Activated CD4-positive, alpha-beta T cell treated with anti-CD3 and anti-CD28 coated beads, Interleukin-2, amount 50 U/mL, for 4 hours (primary cell): ENCODE measurements around the gene PTPRG.
"Not testable (repeated sequence)": the region's sequence is repeated elsewhere in the genome, so short reads cannot be mapped to it uniquely, and the experiment has no call there.

Experiments used
- DNase-seq, 2 experiments: peaks; one replicate each; pipeline ENCODE4 v3.0.0-alpha.2; 2020

The PTPRG gene

GRCh38 chr3:61687663-61688306, 126.4 kb downstream of the PTPRG start:
- no peak for DNase-seq

GRCh38 chr3:61688307-61688984, 127.1 kb downstream of the PTPRG start:
- no peak for DNase-seq

- DNase-seq, result no peak
These were observed 128.6 kb downstream of the PTPRG start for GRCh38 chr3:61690016-61690415.

GRCh38 chr3:61691466-61691865, 130.1 kb downstream of the PTPRG start:
- no peak for DNase-seq

GRCh38 chr3:61697301-61697700, 135.9 kb downstream of the PTPRG start:
- DNase-seq, result no peak

GRCh38 chr3:61698278-61699072, 137.1 kb downstream of the PTPRG start:
- not testable (repeated sequence) for DNase-seq

- DNase-seq, result no peak
These were observed 138.3 kb downstream of the PTPRG start for GRCh38 chr3:61699622-61700021.

GRCh38 chr3:61701011-61701410, 139.6 kb downstream of the PTPRG start:
- no peak for DNase-seq

GRCh38 chr3:61702453-61702852, 141.1 kb downstream of the PTPRG start:
- DNase-seq, result no peak

GRCh38 chr3:61704807-61705206, 143.4 kb downstream of the PTPRG start:
- DNase-seq, result no peak

GRCh38 chr3:61707492-61707891, 146.1 kb downstream of the PTPRG start:
- DNase-seq, result no peak

GRCh38 chr3:61710920-61711319, 149.5 kb downstream of the PTPRG start:
- not testable (repeated sequence) for DNase-seq

GRCh38 chr3:61714225-61714624, 152.9 kb downstream of the PTPRG start:
- DNase-seq, result no peak

GRCh38 chr3:61715886-61716527, 154.6 kb downstream of the PTPRG start:
- no peak for DNase-seq

GRCh38 chr3:61716693-61717092, 155.3 kb downstream of the PTPRG start:
- DNase-seq, result not testable (repeated sequence)

- DNase-seq, result no peak
These were observed 157.2 kb downstream of the PTPRG start for GRCh38 chr3:61718565-61718964.

- DNase-seq, result no peak
These were observed 158.1 kb downstream of the PTPRG start for GRCh38 chr3:61719278-61719977.

- no peak for DNase-seq
These were observed 161.7 kb downstream of the PTPRG start for GRCh38 chr3:61723038-61723437.

- DNase-seq, result no peak
These were observed 162.8 kb downstream of the PTPRG start for GRCh38 chr3:61724183-61724582.

GRCh38 chr3:61724801-61725200, 163.4 kb downstream of the PTPRG start:
- DNase-seq, result no peak

GRCh38 chr3:61725851-61726333, 164.5 kb downstream of the PTPRG start:
- no peak for DNase-seq

GRCh38 chr3:61727435-61727834, 166.1 kb downstream of the PTPRG start:
- no peak for DNase-seq
